Heart left ventricle (tissue), 16 donors: Measurements from ENCODE around the gene NYAP2. TPM values are rescaled to one million over a fixed set of nuclear protein-coding genes. Genes with fewer than 3 reads are reported as not detected.

Experiments used
- ATAC-seq, 4 donors: fragments of 200-7000 bp; cut with Tn5 transposase; one replicate each; pipeline ENCODE4 v1.9.1; 2020 to 2022; ENCODE audit warnings: moderate library complexity in 4 of 4, mild to moderate bottlenecking in 3 of 4, moderate number of reproducible peaks in 1 of 4
- DNase-seq, 5 donors: peaks; one replicate each; pipeline ENCODE4 v3.0.0-alpha.2; 2020
- H3K27ac ChIP-seq, 12 donors: fragments of 200-600 bp; sonication (generic) in 4 of 12; one replicate each; pipeline versions ENCODE4 v1.5.0 to v1.8.0; 2016 to 2022; ENCODE audit warnings: mild to moderate bottlenecking in 2 of 12
- H3K27me3 ChIP-seq, 9 donors: fragments of 200-600 bp; sonication (generic) in 2 of 9; one replicate each; pipeline versions ENCODE4 v1.5.1 to v1.8.0; 2016 to 2022; ENCODE audit warnings: mild to moderate bottlenecking in 3 of 9
- H3K36me3 ChIP-seq, 9 donors: fragments of 200-600 bp; sonication (generic) in 2 of 9; one replicate each; pipeline versions ENCODE4 v1.5.0 to v1.8.0; 2018 to 2022; ENCODE audit warnings: mild to moderate bottlenecking in 2 of 9
- H3K4me1 ChIP-seq, 12 donors: fragments of 200-600 bp; sonication (generic) in 4 of 12; one replicate each; pipeline versions ENCODE4 v1.5.0 to v1.8.0; 2016 to 2022; ENCODE audit warnings: mild to moderate bottlenecking in 3 of 12
- H3K4me3 ChIP-seq, 12 donors: fragments of 200-600 bp; sonication (generic) in 4 of 12; one replicate each; pipeline versions ENCODE4 v1.5.0 to v1.8.0; 2017 to 2022; ENCODE audit warnings: mild to moderate bottlenecking in 9 of 12, moderate library complexity in 4 of 12
- H3K9me3 ChIP-seq, 12 donors: fragments of 200-600 bp; sonication (generic) in 4 of 12; one replicate each; pipeline versions ENCODE4 v1.5.0 to v1.8.0; 2016 to 2022; ENCODE audit warnings: mild to moderate bottlenecking in 1 of 12
- CTCF ChIP-seq, 12 donors: fragments of 200-600 bp; sonication (generic) in 4 of 12; IDR thresholded peaks; one replicate each; pipeline versions ENCODE4 v1.5.0 to v1.8.0; 2018 to 2022; ENCODE audit warnings: antibody characterized with exemption in 12 of 12, mild to moderate bottlenecking in 5 of 12
- POLR2A ChIP-seq, 2 donors: fragments of 450-650 bp; IDR thresholded peaks; one replicate each; pipeline ENCODE4 v1.6.1; 2017; ENCODE audit warnings: antibody characterized with exemption in 2 of 2, mild to moderate bottlenecking in 2 of 2, moderate library complexity in 2 of 2
- WGBS, 4 donors: extraction: QIAGEN DNeasy Blood & Tissue Kit in 2 of 4; methylation state at CpG; one replicate each; pipeline versions ENCODE4 v1.1.5 to v1.1.7; 2013 to 2018; 5-methylcytosine and 5-hydroxymethylcytosine counted together
- intact Hi-C, 10 donors: fragments of 100-400 bp; cut with DNase I; formaldehyde crosslinking; loops; one replicate each; pipeline versions ENCODE4 v1.11.1 to v1.14.2; 2022
- polyA plus RNA-seq, 2 donors: library from polyadenylated mRNA; stranded (reverse); fragments of 200-250 nt; gene quantifications; one replicate each; pipeline ENCODE4 v1.2.3, GENCODE V29; 2013
- total RNA-seq, 9 donors: library from RNA; depleted of rRNA in 2 of 9; stranded (reverse); fragments of >200 nt in 2 of 9; fragmentation: NEBNext Ultra II Directional in 3 of 9; extraction: Animal tissue kit (Norgen Biotek cat#: 25700) in 3 of 9; gene quantifications; one replicate each; pipeline versions ENCODE4 v1.1.0 to v1.2.4, GENCODE V29; 2016 to 2023
- donor health status: ischemic (EF 13 %, LVEDD 7.1; RV severe dilation, severe dysfunction).
- donor health status: healthy with polysubstance abuse.
- donor health status: DM: no; HTN: yes; CAD: no.
- donor health status: DM: no; HTN: no; CAD: no.
- donor health status: ischemic (EF 25% LVEDD 6.9; RV normal size, moderate dysfunction).
- donor health status: ischemic (EF 25% LVEDD 5.7; RV mildly dilated, moderate dysfunction).
- donor health status: healthy.
- donor health status: DM: yes; HTN: yes; CAD: no.
- donor health status: ischemic (EF 35%, LVEDD 5.7; RV mildly dilated, moderate dysfunction).
- donor health status: nonischemic (EF 11% LVEDD 7.7; RV severe dilation, severe dysfunction).
- donor health status: DM: yes; HTN: yes; CAD: no.
- donor health status: PGD.
- donor health status: ischemic (EF 29% LVEDD 5.4; RV normal size, mild dysfunction).
- donor health status: nonischemic (EF 23%, LVEDD 6.1; RV moderate dilation, normal function).

Gene NYAP2
- total and polyA plus RNA-seq, 11 donors = not detected

GRCh38 chr2:225630824-225631533 is 231.5 kb downstream of the NYAP2 start:
- ATAC-seq (no peak), DNase-seq (no peak)
- WGBS, 4 donors = 80 to 87% (median 84%) methylated on average over 4 of the region's 4 CpGs
- H3K9me3 ChIP-seq = no peaks in the 10 kb centered on the region
- no peak overlapping the region for H3K4me3 ChIP-seq
- H3K36me3 ChIP-seq = no peaks in the 10 kb centered on the region
- H3K27ac ChIP-seq = no peak overlapping the region
- intact Hi-C loops = no loop called here
- peaks cover 0 to 15% (median 0%) of the 10 kb centered on the region in 9 donors for H3K27me3 ChIP-seq
- no peaks in the 10 kb centered on the region for H3K4me1 ChIP-seq
- TF ChIP-seq POLR2A (IDR thresholded peaks at IDR 0.05) (no peak), CTCF (IDR thresholded peaks at IDR 0.05) (no peak)

- peaks cover 0 to 15% (median 0%) of the 10 kb centered on the region in 9 donors for H3K27me3 ChIP-seq
- H3K36me3 ChIP-seq = no peaks in the 10 kb centered on the region
- no peaks in the 10 kb centered on the region for H3K4me1 ChIP-seq
- intact Hi-C loops = no loop called here
- H3K9me3 ChIP-seq = no peaks in the 10 kb centered on the region
- ATAC-seq (no peak), DNase-seq (no peak)
- WGBS, 4 donors = 73 to 79% (median 76%) methylated on average over 3 of the region's 3 CpGs
- H3K27ac ChIP-seq = no peak overlapping the region
- H3K4me3 ChIP-seq = no peak overlapping the region
- TF ChIP-seq POLR2A (IDR thresholded peaks at IDR 0.05) (no peak), CTCF (IDR thresholded peaks at IDR 0.05) (no peak)
Observed at GRCh38 chr2:225632351-225632750, 232.8 kb downstream of the NYAP2 start.

DNA sequence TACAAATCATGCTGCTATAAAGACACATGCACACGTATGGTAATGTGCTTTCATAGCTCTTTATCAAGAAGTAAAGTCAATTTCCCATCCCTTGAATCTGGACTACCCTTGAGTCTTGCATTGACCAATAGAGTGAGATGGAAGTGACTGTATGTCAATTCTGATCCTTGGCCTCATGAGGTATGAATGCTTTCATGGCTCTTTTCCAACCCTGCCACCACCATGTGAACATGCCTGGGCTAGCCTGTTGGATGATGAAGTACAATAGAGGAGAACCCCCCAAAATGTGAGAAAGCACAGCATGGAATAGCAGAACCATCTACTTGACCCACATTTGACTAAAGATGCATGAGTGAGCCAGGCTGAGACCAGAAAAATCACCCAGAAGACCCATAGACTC is 237.0 kb downstream of the NYAP2 start:
- WGBS, 4 donors = 76 to 94% (median 82%) methylated on average over 1 of the region's 1 CpG
- Histone ChIP-seq H3K36me3 (no peaks in the 10 kb centered on the region), H3K4me3 (no peak overlapping the region), H3K9me3 (no peaks in the 10 kb centered on the region), H3K27ac (no peak overlapping the region), H3K4me1 (no peaks in the 10 kb centered on the region), H3K27me3 (peaks cover 0 to 8% (median 0%) of the 10 kb centered on the region in 9 donors)
- DNase-seq = no peak
- intact Hi-C loops = no loop called here
- TF ChIP-seq POLR2A (IDR thresholded peaks at IDR 0.05) = no peak
- no peak for TF ChIP-seq CTCF (IDR thresholded peaks at IDR 0.05)
- no peak for ATAC-seq

DNA sequence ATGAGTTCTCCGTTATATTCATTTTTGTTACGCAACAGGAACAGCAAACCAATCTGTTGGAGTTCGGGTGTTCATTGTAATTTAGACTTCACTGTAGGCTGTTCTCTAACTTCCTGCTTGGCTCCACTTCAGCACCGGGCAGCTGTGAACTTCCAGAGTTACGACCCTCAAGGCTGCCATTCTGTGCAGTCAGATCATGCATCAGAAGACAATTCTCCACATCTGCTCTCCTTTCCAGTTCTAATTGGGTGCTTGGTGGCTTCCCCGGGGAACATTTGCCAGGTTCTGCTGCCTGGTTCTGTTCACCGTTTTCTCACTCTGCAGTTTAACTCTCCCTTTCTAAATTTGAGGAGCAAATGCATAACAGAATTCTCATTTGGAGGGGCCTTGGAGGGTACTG is 237.7 kb downstream of the NYAP2 start:
- ATAC-seq (no peak), DNase-seq (no peak)
- no peaks in the 10 kb centered on the region for H3K9me3 ChIP-seq
- H3K27ac ChIP-seq = no peak overlapping the region
- intact Hi-C loops = no loop called here
- H3K27me3 ChIP-seq = peaks cover 0 to 7% (median 0%) of the 10 kb centered on the region in 9 donors
- H3K4me3 ChIP-seq = no peak overlapping the region
- WGBS, 4 donors = 42 to 65% (median 47%) methylated on average over 7 of the region's 7 CpGs
- no peak for TF ChIP-seq POLR2A (IDR thresholded peaks at IDR 0.05)
- TF ChIP-seq CTCF (IDR thresholded peaks at IDR 0.05) = no peak
- H3K36me3 ChIP-seq = no peaks in the 10 kb centered on the region
- no peaks in the 10 kb centered on the region for H3K4me1 ChIP-seq
